HepG2 (cell line): ENCODE data around the gene RPS14. TPM values are rescaled to one million over a fixed set of nuclear protein-coding genes. Genes with fewer than 3 reads are reported as not detected.

Source experiments
- FLYWCH1 ChIP-seq: sonication (generic); formaldehyde crosslinking; IDR thresholded peaks from 2 replicates; pipeline ENCODE4 v1.8.1; 2023; ENCODE audit warnings: mild to moderate bottlenecking, missing genetic modification reagents
- HNF4G ChIP-seq, 2 experiments: sonication (generic) in 1 of 2; formaldehyde crosslinking in 1 of 2; IDR thresholded peaks; 2 replicates each; pipeline versions ENCODE4 v1.4.0 to v1.6.1; 2011 to 2020; ENCODE audit warnings: borderline replicate concordance in 2 of 2, low read depth in 2 of 2, mild to moderate bottlenecking in 2 of 2, low read length in 1 of 2, missing genetic modification reagents in 1 of 2, moderate library complexity in 1 of 2
- MEIS1 ChIP-seq: sonication (generic); formaldehyde crosslinking; IDR thresholded peaks from 2 replicates; pipeline ENCODE4 v1.9.0; 2021; ENCODE audit warnings: mild to moderate bottlenecking, missing genetic modification reagents, moderate library complexity, borderline replicate concordance
- MIXL1 ChIP-seq: IDR thresholded peaks from 2 replicates; pipeline ENCODE4 v1.6.1; 2016
- POLR2G ChIP-seq: fragments of 200-400 bp; formaldehyde crosslinking; IDR thresholded peaks from 2 replicates; pipeline ENCODE4 v1.6.1; 2018; ENCODE audit warnings: mild to moderate bottlenecking, low read depth, low read length, moderate library complexity
- STAT5B ChIP-seq: sonication (generic); formaldehyde crosslinking; IDR thresholded peaks from 2 replicates; pipeline ENCODE4 v1.4.0; 2020; ENCODE audit warnings: missing genetic modification reagents
- TMF1 ChIP-seq: sonication (generic); formaldehyde crosslinking; IDR thresholded peaks from 2 replicates; pipeline ENCODE4 v1.8.1; 2022; ENCODE audit warnings: low read depth, missing genetic modification reagents
- ZNF225 ChIP-seq: sonication (generic); formaldehyde crosslinking; IDR thresholded peaks from 2 replicates; pipeline ENCODE4 v1.4.0; 2020; ENCODE audit warnings: mild to moderate bottlenecking, missing genetic modification reagents
- ZNF337 ChIP-seq: sonication (generic); formaldehyde crosslinking; IDR thresholded peaks from 2 replicates; pipeline ENCODE4 v1.5.1; 2020; ENCODE audit warnings: missing genetic modification reagents, low read depth, mild to moderate bottlenecking, borderline replicate concordance
- ZNF619 ChIP-seq: sonication (generic); formaldehyde crosslinking; IDR thresholded peaks from 2 replicates; pipeline ENCODE4 v1.4.0; 2020; ENCODE audit warnings: mild to moderate bottlenecking, missing genetic modification reagents
- ZNF83 ChIP-seq: sonication (generic); formaldehyde crosslinking; IDR thresholded peaks from 2 replicates; pipeline ENCODE4 v1.4.0; 2020; ENCODE audit warnings: missing genetic modification reagents, mild to moderate bottlenecking, borderline replicate concordance
- ZNF878 ChIP-seq: sonication (generic); formaldehyde crosslinking; IDR thresholded peaks from 2 replicates; pipeline ENCODE4 v1.8.1; 2023; ENCODE audit warnings: mild to moderate bottlenecking, missing genetic modification reagents, moderate library complexity
- polyA plus RNA-seq, 8 experiments: library from polyadenylated mRNA; depleted of rRNA in 3 of 8; stranded (reverse) in 7 of 8; unstranded in 1 of 8; fragments of >200 nt; fragmentation: Illumina TruSeq in 4 of 8; extraction: Trizol in 4 of 8; gene quantifications; 2 replicates each; pipeline versions ENCODE4 v1.2.1 to v1.2.3, GENCODE V29; 2011 to 2016; ENCODE audit warnings: low read depth in 4 of 8, missing spikeins in 1 of 8, mixed read lengths in 1 of 8; ENCODE audit not compliant: insufficient read depth in 1 of 8
- total RNA-seq, 5 experiments: library from RNA; depleted of rRNA; stranded (reverse); fragments of >200 nt; fragmentation: Illumina TruSeq; extraction: Trizol; gene quantifications; 2 replicates each; pipeline ENCODE4 v1.2.3, GENCODE V29; 2016; ENCODE audit warnings: low read depth in 1 of 5
- TF ChIP-seq, protein P1 (sequence below): sonication (generic); formaldehyde crosslinking; IDR thresholded peaks from 2 replicates; pipeline ENCODE4 v1.5.0; 2020; ENCODE audit warnings: missing genetic modification reagents
- TF ChIP-seq, protein P2 (sequence below): sonication (generic); formaldehyde crosslinking; IDR thresholded peaks from 2 replicates; pipeline ENCODE4 v1.4.0; 2020; ENCODE audit warnings: missing genetic modification reagents
- TF ChIP-seq, protein P3 (sequence below): sonication (generic); formaldehyde crosslinking; IDR thresholded peaks from 2 replicates; pipeline ENCODE4 v1.4.0; 2020; ENCODE audit warnings: mild to moderate bottlenecking, missing genetic modification reagents
- TF ChIP-seq, protein P4 (sequence below): sonication (generic); formaldehyde crosslinking; IDR thresholded peaks from 2 replicates; pipeline ENCODE4 v1.9.0; 2021; ENCODE audit warnings: missing genetic modification reagents, borderline replicate concordance

Gene RPS14
- total and polyA plus RNA-seq, 2 of the 13 experiments (the other 11 are each of a cell fraction or from before 2014, with no cell fraction given), result 2,116 to 3,295 TPM

DNA sequence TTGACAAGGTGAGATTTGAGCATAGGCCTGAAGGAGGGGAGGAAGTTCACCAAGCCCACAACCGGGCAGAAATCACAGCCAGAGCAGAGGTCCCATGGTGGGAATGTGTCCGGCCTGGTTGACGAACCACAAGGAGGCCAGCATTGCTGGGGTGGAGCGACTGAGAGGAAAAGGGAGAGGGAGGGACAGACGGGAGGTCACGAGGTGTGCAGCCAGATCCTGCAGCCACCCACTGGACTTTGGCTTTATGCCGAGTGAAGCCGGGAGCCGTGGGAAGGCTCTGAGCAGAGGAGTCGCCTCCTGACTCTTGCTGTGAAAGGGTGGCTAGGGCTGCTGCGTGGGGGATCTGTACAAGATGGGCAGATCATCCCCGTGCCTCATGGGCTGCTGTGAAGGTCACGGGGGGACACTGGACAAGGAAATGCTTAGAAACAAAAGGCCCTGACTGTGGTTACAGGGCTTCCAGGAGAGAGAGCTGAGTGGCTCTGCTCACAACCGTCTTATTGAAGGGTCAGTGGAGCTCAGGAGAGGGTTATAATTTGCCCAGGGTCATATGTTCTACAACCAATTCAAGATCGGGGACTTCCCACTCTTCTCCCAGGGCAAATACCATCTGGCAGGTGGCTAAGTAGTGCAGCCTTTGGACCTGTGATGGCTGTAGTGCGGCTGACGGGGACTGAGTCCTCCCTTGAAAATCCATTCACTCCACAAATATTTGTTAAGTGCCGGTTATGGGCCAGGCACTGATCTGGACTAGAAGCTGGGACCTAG, 21.2 kb downstream of the RPS14 start (continued):
- TF ChIP-seq ZNF225 (CRISPR knock-in tag) (0 out of 2 replicates have a peak, but pooled peaks have one; percentile 19), STAT5B (CRISPR knock-in tag) (no peak), HNF4G (IDR thresholded peaks at IDR 0.05; ENCODE audit: borderline replicate concordance, low read depth, low read length) (peak; percentile 75), HNF4G (CRISPR knock-in tag; IDR thresholded peaks at IDR 0.05; ENCODE audit: borderline replicate concordance, low read depth) (peak; percentile 71; the same call in 1 of the 2 replicates), POLR2G (peak; percentile 83), ZNF619 (CRISPR knock-in tag) (peak; percentile 37; the same call in 1 of the 2 replicates), TMF1 (CRISPR knock-in tag) (no peak), FLYWCH1 (no peak), MIXL1 (CRISPR knock-in tag) (no peak), ZNF337 (CRISPR knock-in tag) (no peak), ZNF878 (CRISPR knock-in tag) (no peak), ZNF83 (CRISPR knock-in tag) (no peak), MEIS1 (CRISPR knock-in tag) (no peak)
- TF ChIP-seq, protein P1, sequence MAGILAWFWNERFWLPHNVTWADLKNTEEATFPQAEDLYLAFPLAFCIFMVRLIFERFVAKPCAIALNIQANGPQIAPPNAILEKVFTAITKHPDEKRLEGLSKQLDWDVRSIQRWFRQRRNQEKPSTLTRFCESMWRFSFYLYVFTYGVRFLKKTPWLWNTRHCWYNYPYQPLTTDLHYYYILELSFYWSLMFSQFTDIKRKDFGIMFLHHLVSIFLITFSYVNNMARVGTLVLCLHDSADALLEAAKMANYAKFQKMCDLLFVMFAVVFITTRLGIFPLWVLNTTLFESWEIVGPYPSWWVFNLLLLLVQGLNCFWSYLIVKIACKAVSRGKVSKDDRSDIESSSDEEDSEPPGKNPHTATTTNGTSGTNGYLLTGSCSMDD (CRISPR knock-in tag), result no peak
- TF ChIP-seq, protein P2, sequence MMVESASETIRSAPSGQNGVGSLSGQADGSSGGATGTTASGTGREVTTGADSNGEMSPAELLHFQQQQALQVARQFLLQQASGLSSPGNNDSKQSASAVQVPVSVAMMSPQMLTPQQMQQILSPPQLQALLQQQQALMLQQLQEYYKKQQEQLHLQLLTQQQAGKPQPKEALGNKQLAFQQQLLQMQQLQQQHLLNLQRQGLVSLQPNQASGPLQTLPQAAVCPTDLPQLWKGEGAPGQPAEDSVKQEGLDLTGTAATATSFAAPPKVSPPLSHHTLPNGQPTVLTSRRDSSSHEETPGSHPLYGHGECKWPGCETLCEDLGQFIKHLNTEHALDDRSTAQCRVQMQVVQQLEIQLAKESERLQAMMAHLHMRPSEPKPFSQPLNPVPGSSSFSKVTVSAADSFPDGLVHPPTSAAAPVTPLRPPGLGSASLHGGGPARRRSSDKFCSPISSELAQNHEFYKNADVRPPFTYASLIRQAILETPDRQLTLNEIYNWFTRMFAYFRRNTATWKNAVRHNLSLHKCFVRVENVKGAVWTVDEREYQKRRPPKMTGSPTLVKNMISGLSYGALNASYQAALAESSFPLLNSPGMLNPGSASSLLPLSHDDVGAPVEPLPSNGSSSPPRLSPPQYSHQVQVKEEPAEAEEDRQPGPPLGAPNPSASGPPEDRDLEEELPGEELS (CRISPR knock-in tag), result peak; percentile 5; the same call in 1 of the 2 replicates
- TF ChIP-seq, protein P3, sequence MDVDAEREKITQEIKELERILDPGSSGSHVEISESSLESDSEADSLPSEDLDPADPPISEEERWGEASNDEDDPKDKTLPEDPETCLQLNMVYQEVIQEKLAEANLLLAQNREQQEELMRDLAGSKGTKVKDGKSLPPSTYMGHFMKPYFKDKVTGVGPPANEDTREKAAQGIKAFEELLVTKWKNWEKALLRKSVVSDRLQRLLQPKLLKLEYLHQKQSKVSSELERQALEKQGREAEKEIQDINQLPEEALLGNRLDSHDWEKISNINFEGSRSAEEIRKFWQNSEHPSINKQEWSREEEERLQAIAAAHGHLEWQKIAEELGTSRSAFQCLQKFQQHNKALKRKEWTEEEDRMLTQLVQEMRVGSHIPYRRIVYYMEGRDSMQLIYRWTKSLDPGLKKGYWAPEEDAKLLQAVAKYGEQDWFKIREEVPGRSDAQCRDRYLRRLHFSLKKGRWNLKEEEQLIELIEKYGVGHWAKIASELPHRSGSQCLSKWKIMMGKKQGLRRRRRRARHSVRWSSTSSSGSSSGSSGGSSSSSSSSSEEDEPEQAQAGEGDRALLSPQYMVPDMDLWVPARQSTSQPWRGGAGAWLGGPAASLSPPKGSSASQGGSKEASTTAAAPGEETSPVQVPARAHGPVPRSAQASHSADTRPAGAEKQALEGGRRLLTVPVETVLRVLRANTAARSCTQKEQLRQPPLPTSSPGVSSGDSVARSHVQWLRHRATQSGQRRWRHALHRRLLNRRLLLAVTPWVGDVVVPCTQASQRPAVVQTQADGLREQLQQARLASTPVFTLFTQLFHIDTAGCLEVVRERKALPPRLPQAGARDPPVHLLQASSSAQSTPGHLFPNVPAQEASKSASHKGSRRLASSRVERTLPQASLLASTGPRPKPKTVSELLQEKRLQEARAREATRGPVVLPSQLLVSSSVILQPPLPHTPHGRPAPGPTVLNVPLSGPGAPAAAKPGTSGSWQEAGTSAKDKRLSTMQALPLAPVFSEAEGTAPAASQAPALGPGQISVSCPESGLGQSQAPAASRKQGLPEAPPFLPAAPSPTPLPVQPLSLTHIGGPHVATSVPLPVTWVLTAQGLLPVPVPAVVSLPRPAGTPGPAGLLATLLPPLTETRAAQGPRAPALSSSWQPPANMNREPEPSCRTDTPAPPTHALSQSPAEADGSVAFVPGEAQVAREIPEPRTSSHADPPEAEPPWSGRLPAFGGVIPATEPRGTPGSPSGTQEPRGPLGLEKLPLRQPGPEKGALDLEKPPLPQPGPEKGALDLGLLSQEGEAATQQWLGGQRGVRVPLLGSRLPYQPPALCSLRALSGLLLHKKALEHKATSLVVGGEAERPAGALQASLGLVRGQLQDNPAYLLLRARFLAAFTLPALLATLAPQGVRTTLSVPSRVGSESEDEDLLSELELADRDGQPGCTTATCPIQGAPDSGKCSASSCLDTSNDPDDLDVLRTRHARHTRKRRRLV, result no peak
- TF ChIP-seq, protein P4, sequence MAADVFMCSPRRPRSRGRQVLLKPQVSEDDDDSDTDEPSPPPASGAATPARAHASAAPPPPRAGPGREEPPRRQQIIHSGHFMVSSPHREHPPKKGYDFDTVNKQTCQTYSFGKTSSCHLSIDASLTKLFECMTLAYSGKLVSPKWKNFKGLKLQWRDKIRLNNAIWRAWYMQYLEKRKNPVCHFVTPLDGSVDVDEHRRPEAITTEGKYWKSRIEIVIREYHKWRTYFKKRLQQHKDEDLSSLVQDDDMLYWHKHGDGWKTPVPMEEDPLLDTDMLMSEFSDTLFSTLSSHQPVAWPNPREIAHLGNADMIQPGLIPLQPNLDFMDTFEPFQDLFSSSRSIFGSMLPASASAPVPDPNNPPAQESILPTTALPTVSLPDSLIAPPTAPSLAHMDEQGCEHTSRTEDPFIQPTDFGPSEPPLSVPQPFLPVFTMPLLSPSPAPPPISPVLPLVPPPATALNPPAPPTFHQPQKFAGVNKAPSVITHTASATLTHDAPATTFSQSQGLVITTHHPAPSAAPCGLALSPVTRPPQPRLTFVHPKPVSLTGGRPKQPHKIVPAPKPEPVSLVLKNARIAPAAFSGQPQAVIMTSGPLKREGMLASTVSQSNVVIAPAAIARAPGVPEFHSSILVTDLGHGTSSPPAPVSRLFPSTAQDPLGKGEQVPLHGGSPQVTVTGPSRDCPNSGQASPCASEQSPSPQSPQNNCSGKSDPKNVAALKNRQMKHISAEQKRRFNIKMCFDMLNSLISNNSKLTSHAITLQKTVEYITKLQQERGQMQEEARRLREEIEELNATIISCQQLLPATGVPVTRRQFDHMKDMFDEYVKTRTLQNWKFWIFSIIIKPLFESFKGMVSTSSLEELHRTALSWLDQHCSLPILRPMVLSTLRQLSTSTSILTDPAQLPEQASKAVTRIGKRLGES (CRISPR knock-in tag), result no peak
